Measurements from ENCODE around the gene PTPRK. TPM values are rescaled to one million over a fixed set of nuclear protein-coding genes. Genes with fewer than 3 reads are reported as not detected.

Gene PTPRK
- polyA plus RNA-seq, 1 experiment, result 37.8 TPM

GRCh38 chr6:128275681-128276080 lies 244.7 kb downstream of the PTPRK start:
- TF ChIP-seq CTCF (IDR thresholded peaks at IDR 0.05; ENCODE audit: low read depth, low read length), result no peak
- Histone ChIP-seq H3K27me3 (ENCODE audit: control insufficient read depth, insufficient read depth, low read length) (no peaks in the 10 kb centered on the region), H3K27ac (ENCODE audit: low read depth, low read length) (no peak overlapping the region), H3K9me3 (ENCODE audit: control insufficient read depth, insufficient read depth, low read length) (no peaks in the 10 kb centered on the region), H3K4me3 (ENCODE audit: low read depth, low read length) (no peak overlapping the region)
- DNase-seq (ENCODE audit: low read depth, low spot score), result no peak
- ChIA-PET POLR2A (no interaction called here), CTCF (no interaction called here)

- ChIA-PET POLR2A (no interaction called here), CTCF (no interaction called here)
- peak; percentile 7 for DNase-seq (ENCODE audit: low read depth, low spot score)
Observed at GRCh38 chr6:128275030-128275429, 245.4 kb downstream of the PTPRK start.

GRCh38 chr6:128271527-128271926 lies 248.9 kb downstream of the PTPRK start:
- CTCF ChIA-PET, result no interaction called here
- Histone ChIP-seq H3K4me3 (ENCODE audit: low read depth, low read length) (no peak overlapping the region), H3K27ac (ENCODE audit: low read depth, low read length) (no peak overlapping the region), H3K27me3 (ENCODE audit: control insufficient read depth, insufficient read depth, low read length) (no peaks in the 10 kb centered on the region), H3K9me3 (ENCODE audit: control insufficient read depth, insufficient read depth, low read length) (no peaks in the 10 kb centered on the region)
- DNase-seq (ENCODE audit: low read depth, low spot score), result no peak
- TF ChIP-seq CTCF (IDR thresholded peaks at IDR 0.05; ENCODE audit: low read depth, low read length), result no peak
- POLR2A ChIA-PET, result no interaction called here

More at GRCh38 chr6:128275030-128275429, 245.4 kb downstream of the PTPRK start:
- no peaks in the 10 kb centered on the region for H3K9me3 ChIP-seq (ENCODE audit: control insufficient read depth, insufficient read depth, low read length)
- no peak overlapping the region for H3K4me3 ChIP-seq (ENCODE audit: low read depth, low read length)
- no peak overlapping the region for H3K27ac ChIP-seq (ENCODE audit: low read depth, low read length)
- no peaks in the 10 kb centered on the region for H3K27me3 ChIP-seq (ENCODE audit: control insufficient read depth, insufficient read depth, low read length)
- TF ChIP-seq CTCF (IDR thresholded peaks at IDR 0.05; ENCODE audit: low read depth, low read length), result no peak

- ChIA-PET POLR2A (no interaction called here), CTCF (no interaction called here)
Observed at GRCh38 chr6:128271011-128271410, 249.4 kb downstream of the PTPRK start.

DNA sequence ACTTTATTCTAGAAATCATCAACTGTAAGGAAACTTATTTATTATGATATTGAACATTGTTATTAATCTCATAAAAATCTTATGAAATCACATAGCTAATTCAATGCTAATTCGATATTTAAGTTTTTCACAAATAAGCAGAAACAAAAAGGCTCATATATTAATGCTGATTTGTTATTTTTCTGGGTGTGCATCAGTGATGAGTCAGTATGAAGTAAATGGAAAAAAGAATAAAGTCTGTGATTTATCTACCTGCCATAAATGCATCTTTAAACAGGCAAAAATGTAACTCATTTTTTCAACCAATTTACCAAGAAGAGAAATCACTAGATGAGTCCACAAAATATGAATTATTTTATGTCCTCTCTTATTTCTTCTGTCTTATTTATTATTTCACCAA lies 253.5 kb downstream of the PTPRK start:
- ChIA-PET CTCF (no interaction called here), POLR2A (no interaction called here)
- DNase-seq (ENCODE audit: low read depth, low spot score), result no peak
- H3K27me3 ChIP-seq (ENCODE audit: control insufficient read depth, insufficient read depth, low read length), result no peaks in the 10 kb centered on the region
- H3K27ac ChIP-seq (ENCODE audit: low read depth, low read length), result no peak overlapping the region
- no peak for TF ChIP-seq CTCF (IDR thresholded peaks at IDR 0.05; ENCODE audit: low read depth, low read length)
- no peak overlapping the region for H3K4me3 ChIP-seq (ENCODE audit: low read depth, low read length)
- H3K9me3 ChIP-seq (ENCODE audit: control insufficient read depth, insufficient read depth, low read length), result no peaks in the 10 kb centered on the region

More at GRCh38 chr6:128271011-128271410, 249.4 kb downstream of the PTPRK start:
- Histone ChIP-seq H3K9me3 (ENCODE audit: control insufficient read depth, insufficient read depth, low read length) (no peaks in the 10 kb centered on the region), H3K27me3 (ENCODE audit: control insufficient read depth, insufficient read depth, low read length) (no peaks in the 10 kb centered on the region), H3K4me3 (ENCODE audit: low read depth, low read length) (no peak overlapping the region), H3K27ac (ENCODE audit: low read depth, low read length) (no peak overlapping the region)
- no peak for TF ChIP-seq CTCF (IDR thresholded peaks at IDR 0.05; ENCODE audit: low read depth, low read length)
- DNase-seq (ENCODE audit: low read depth, low spot score), result no peak
